Stimulated activated naive CD8-positive, alpha-beta T cell treated with anti-CD3 and anti-CD28 coated beads, Interleukin-15, Interleukin-2, amounts not matched to agents 100 ng/mL and 50 ng/mL, for 24 hours (primary cell): Measurements from ENCODE around the gene UTP15.

Source experiments
- H3K27ac Mint-ChIP-seq: one replicate; pipeline ENCODE4 v1.8.0; 2021; ENCODE audit warnings: mild to moderate bottlenecking, mixed read lengths
- H3K27me3 Mint-ChIP-seq: one replicate; pipeline ENCODE4 v1.8.0; 2021; ENCODE audit warnings: mixed read lengths
- H3K36me3 Mint-ChIP-seq: one replicate; pipeline ENCODE4 v1.8.0; 2021; ENCODE audit warnings: low read depth, mixed read lengths
- H3K4me1 Mint-ChIP-seq: one replicate; pipeline ENCODE4 v1.8.0; 2021; ENCODE audit warnings: low read depth, mixed read lengths
- H3K4me3 Mint-ChIP-seq: one replicate; pipeline ENCODE4 v1.8.0; 2021; ENCODE audit warnings: mild to moderate bottlenecking, mixed read lengths
- H3K9me3 Mint-ChIP-seq: one replicate; pipeline ENCODE4 v1.8.0; 2021; ENCODE audit warnings: mixed read lengths

UTP15 gene

DNA sequence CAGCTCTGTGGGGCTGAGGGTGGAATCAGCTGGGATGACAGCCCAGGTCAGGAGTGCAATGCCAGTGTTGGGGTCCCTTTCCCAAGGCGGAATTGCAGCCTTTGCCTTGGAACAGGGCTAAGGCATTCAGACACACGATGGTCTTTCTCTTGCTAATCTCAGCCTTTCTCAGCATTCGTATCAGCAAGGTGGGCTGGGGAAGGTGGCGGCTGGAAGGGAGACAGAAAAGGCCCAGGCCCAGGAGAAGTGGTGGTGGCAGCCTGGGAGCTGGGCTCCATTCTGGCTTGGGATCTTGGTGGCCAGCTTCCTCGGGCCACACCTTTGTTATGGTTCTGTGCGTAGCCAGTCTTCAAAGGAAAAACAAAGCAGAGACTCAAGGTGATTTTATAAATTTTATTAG, 59.3 kb downstream of the UTP15 start:
- peaks cover 77% of the 10 kb centered on the region for H3K27me3 Mint-ChIP-seq
- H3K27ac Mint-ChIP-seq = no peak overlapping the region
- no peaks in the 10 kb centered on the region for H3K9me3 Mint-ChIP-seq
- H3K4me1 Mint-ChIP-seq = no peaks in the 10 kb centered on the region
- H3K36me3 Mint-ChIP-seq = no peaks in the 10 kb centered on the region
- H3K4me3 Mint-ChIP-seq = no peak overlapping the region

DNA sequence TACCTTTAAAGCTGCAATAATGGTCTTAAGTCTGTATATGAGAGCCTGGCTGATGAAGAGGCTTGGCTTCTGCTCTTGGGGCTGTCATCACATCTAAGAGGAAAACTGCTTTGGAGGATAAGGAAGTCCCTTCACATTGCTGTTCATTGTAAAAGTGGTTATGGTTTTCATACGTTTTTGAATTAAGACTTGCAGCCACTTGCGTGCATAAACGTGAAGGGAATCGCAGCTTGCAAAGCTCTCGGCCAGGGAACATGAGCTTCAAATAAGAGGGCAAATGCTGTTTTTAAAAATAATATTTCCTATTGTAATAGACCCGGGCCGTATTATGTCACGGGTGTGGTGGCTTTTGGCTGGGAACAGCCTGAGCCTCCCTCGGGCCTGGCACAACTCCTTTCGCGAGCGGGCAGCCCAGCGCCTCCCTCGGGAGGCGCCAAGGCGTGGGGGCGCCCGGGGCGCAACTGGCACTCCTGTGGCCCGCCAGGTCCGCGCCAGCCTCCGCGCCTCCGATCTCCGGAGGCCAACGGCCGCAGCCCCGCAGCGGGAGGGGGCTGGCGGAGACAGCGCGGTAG, 59.9 kb downstream of the UTP15 start:
- H3K4me3 Mint-ChIP-seq = peak overlapping the region; percentile 70
- H3K4me1 Mint-ChIP-seq = no peaks in the 10 kb centered on the region
- H3K27ac Mint-ChIP-seq = no peak overlapping the region
- no peaks in the 10 kb centered on the region for H3K36me3 Mint-ChIP-seq
- H3K27me3 Mint-ChIP-seq = peaks cover 76% of the 10 kb centered on the region
- H3K9me3 Mint-ChIP-seq = no peaks in the 10 kb centered on the region

DNA sequence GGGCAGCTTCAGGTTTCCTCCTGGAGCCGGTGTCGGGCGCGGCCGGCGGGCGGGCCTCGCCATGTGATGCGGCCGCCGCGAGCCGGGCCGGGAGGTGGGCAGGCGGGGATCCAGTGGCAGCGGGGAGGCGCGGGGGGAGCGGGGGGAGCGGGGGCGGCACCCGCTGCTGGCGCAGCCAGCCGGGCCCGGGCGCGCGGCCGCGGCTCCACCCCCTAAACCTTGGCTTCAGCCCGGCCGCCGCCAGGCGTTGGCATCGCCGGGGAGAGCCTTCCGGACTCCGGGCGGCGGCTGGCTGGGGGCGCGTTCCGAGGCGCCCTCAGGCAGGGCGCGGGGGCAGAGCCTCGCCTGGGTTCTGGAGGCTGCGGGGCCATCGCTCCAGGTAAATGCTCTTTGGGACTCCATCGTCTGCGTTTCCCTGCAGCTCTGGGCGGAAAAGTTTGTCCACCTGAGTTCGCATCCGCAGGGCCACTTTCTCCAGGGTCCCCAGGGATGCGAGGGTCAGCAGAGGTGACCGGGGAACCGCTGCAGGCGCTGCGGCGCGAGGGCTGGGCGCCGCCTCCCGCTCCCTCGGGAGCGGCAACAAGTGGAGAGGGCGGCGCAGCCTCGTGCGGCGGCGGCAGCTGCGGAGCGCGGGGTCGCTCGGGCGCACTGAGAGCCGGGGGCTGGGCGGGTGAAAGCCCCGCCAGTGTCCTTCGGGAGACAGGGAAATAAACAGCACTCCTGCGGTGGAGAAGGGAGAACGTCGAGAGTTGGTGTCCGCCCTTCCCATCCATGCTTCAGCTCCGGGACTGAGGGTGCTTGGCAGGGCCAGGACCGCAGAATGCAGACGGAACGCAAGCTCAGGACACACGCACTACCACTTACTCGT, 60.6 kb downstream of the UTP15 start, which contains the start of gene ARHGEF28:
TSS of gene ARHGEF28 (plus strand) at position 253 of the 868 bp plus-strand sequence. CDS start 58,656 bp downstream, outside the sequence.
- Mint-ChIP-seq H3K4me3 (peak within 1 kb of the TSS; percentile 70), H3K9me3 (no peaks in the 10 kb centered on the region), H3K36me3 (no peaks in the 10 kb centered on the region), H3K27me3 (peaks cover 77% of the 10 kb centered on the region), H3K4me1 (no peaks in the 10 kb centered on the region), H3K27ac (no peak within 1 kb of the TSS)

DNA sequence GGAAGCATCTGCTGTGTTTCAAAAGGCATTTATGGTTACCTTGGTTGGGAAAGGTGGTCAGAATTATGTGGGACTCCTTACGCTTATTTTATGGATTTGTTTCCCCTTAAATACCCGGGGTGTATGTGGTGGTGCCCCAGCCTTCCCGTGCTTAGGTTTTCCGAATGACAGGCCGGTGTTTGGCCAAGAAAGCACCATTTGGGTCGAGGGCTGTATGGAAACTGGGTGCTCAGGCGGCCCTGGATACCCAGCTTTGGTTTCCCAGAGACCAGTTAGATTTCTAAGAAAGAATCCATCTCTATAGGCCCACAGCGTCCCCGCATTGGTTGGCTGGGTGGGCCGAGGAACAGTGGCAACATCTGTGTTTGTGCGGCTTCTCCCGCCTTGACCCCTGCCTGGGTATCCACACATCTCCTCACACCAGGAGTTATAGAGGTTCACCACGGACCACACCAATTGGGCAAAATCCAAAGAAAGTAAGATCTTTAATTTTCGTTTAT, 61.3 kb downstream of the UTP15 start:
- H3K4me3 Mint-ChIP-seq = peak overlapping the region; percentile 10
- H3K4me1 Mint-ChIP-seq = no peaks in the 10 kb centered on the region
- no peaks in the 10 kb centered on the region for H3K36me3 Mint-ChIP-seq
- peaks cover 76% of the 10 kb centered on the region for H3K27me3 Mint-ChIP-seq
- no peaks in the 10 kb centered on the region for H3K9me3 Mint-ChIP-seq
- H3K27ac Mint-ChIP-seq = no peak overlapping the region

DNA sequence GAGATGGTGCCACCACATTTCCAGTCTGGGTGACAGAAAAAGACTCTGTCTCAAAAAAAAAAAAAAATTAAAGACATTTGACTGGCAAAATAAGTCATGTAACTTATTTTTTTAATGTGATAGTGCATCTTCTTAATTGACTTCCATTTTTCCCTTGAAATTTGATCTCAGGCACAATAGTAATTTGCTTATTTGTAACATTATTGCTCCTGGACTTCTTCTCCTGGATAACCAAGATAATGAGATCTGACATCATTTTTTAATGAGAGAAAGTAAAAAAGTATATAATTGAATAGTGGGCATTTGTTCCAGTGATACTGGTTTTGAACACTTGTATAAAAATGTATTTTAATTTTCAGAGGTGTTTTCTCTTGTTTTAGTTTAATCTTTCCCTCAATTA, 63.9 kb downstream of the UTP15 start:
- Mint-ChIP-seq H3K27me3 (peaks cover 54% of the 10 kb centered on the region), H3K27ac (no peak overlapping the region), H3K36me3 (no peaks in the 10 kb centered on the region), H3K4me3 (no peak overlapping the region), H3K4me1 (no peaks in the 10 kb centered on the region), H3K9me3 (no peaks in the 10 kb centered on the region)

DNA sequence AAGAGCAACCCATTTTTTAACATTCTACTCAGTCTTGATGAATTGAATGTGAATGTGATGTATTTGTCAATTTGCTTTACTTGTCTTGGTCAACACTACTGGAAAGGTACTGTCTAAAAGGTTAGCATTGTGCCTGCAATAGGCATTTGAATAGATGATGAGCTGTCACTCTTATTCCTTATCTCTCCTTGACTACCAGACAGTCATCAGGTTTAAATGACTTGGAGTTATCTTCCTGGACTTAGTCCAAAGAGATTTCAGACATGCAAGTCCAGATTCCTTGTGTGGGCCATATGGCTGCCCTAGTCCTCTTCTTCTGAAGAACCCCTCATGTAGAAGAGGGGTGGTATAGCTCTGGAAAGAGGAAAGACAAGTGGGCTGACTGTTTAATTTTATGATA, 65.2 kb downstream of the UTP15 start:
- Mint-ChIP-seq H3K9me3 (no peaks in the 10 kb centered on the region), H3K4me1 (no peaks in the 10 kb centered on the region), H3K36me3 (no peaks in the 10 kb centered on the region), H3K4me3 (no peak overlapping the region), H3K27me3 (peaks cover 47% of the 10 kb centered on the region), H3K27ac (no peak overlapping the region)

DNA sequence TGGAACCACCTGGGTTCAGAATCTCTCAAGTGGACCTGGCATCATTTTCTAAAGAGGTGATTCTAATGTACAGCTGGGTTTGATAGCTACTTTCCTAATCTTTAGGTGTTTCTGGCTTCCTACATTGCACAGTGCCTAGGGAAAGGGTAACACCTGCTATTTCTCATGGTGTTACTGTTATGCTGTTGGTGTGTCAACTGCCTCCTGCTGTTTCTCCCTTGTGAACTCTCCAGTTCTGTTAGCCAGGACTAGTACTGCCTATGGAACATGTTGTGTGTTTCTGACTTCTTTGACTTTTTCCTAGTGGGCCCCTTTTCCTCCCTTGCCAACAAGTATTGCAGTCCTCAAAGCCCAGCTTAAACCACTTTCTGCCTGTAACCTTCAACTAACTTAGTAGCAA, 66.0 kb downstream of the UTP15 start:
- Mint-ChIP-seq H3K27ac (no peak overlapping the region), H3K36me3 (no peaks in the 10 kb centered on the region), H3K27me3 (peaks cover 49% of the 10 kb centered on the region), H3K4me3 (no peak overlapping the region), H3K9me3 (no peaks in the 10 kb centered on the region), H3K4me1 (no peaks in the 10 kb centered on the region)
